22Rv1 (cell line): ENCODE measurements around the gene NDUFB4.
A peak's percentile ranks its signal among the peaks of the same experiment; 100 is the strongest.

Experiments
- H3K27ac ChIP-seq: fragments of 450-650 bp; 2 replicates; pipeline ENCODE4 v1.5.1; 2017
- ZFX ChIP-seq: fragments of 450-650 bp; IDR thresholded peaks from 2 replicates; pipeline ENCODE4 v1.6.1; 2017; ENCODE audit warnings: antibody characterized with exemption, borderline replicate concordance
- TF ChIP-seq, protein P1 (sequence below): fragments of 450-650 bp; IDR thresholded peaks from 2 replicates; pipeline ENCODE4 v1.5.1; 2017; ENCODE audit warnings: mild to moderate bottlenecking

Gene NDUFB4

DNA sequence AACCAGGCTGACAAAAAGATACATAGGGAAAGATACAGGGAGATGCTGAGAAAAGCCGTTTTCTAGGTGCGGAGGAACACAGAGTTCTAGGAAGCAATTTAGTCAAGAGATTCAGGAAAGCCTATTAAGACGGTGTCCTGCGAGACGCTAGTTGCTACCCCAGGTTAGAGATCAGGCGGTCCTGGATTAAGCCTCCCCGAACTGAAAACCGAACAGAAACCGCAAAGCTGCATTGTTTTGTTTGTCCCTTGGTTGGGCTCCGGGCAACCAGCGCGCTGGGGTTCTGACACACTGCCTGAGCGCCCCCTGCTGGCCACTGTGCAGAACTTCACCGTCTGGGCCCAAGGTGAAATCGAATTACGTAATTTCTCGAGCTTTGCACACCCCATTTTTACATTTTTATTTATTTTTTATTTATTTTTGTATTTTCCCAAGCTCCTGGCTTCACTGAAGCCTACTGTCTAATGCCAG is 37.3 kb upstream of the NDUFB4 start:
- TF ChIP-seq, protein P1, sequence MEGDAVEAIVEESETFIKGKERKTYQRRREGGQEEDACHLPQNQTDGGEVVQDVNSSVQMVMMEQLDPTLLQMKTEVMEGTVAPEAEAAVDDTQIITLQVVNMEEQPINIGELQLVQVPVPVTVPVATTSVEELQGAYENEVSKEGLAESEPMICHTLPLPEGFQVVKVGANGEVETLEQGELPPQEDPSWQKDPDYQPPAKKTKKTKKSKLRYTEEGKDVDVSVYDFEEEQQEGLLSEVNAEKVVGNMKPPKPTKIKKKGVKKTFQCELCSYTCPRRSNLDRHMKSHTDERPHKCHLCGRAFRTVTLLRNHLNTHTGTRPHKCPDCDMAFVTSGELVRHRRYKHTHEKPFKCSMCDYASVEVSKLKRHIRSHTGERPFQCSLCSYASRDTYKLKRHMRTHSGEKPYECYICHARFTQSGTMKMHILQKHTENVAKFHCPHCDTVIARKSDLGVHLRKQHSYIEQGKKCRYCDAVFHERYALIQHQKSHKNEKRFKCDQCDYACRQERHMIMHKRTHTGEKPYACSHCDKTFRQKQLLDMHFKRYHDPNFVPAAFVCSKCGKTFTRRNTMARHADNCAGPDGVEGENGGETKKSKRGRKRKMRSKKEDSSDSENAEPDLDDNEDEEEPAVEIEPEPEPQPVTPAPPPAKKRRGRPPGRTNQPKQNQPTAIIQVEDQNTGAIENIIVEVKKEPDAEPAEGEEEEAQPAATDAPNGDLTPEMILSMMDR, result peak; percentile 95
- no peak for TF ChIP-seq ZFX
- H3K27ac ChIP-seq, result no peak overlapping the region

DNA sequence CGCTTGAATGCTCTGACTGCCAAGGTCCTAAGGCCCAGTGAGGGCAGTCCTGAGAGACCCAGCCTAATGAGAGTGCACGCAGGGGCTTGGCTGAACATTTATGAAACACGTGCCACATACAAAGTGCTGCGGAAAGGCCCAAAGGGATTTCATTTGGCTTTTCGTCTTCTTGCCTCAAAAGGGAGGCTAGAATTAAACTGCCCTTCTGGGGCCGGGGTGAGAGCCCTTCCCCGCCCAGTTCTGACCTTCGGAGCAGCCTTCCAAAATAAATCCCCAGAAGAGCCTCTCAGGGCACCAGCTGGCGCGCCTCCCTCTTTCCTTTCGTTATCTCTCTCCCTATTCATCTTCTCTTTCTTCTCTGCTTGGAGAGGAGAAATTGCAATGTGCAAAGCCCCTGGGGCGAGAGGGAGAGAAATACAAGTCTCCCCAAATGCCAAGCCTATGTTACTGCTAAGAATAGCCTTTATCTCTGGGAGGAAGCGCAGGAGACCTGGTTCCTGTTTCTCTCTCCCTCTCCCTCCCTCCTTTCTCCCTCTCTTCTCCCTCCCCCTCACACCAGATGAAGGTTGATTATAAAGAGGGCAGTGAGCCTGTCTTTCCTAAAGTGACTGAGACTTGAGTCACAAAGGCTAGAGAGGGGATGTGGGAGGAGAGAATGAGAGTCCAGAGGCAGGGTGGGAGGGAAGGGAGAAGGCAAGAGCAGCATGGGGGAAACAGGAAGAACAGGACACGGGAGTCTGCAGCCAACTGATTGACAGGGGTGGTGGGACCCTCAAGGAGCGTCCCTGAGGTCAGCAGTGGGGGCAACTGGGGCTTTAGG is 36.7 kb upstream of the NDUFB4 start:
- TF ChIP-seq, protein P1, result peak; percentile 68
- TF ChIP-seq ZFX, result no peak
- no peak overlapping the region for H3K27ac ChIP-seq

DNA sequence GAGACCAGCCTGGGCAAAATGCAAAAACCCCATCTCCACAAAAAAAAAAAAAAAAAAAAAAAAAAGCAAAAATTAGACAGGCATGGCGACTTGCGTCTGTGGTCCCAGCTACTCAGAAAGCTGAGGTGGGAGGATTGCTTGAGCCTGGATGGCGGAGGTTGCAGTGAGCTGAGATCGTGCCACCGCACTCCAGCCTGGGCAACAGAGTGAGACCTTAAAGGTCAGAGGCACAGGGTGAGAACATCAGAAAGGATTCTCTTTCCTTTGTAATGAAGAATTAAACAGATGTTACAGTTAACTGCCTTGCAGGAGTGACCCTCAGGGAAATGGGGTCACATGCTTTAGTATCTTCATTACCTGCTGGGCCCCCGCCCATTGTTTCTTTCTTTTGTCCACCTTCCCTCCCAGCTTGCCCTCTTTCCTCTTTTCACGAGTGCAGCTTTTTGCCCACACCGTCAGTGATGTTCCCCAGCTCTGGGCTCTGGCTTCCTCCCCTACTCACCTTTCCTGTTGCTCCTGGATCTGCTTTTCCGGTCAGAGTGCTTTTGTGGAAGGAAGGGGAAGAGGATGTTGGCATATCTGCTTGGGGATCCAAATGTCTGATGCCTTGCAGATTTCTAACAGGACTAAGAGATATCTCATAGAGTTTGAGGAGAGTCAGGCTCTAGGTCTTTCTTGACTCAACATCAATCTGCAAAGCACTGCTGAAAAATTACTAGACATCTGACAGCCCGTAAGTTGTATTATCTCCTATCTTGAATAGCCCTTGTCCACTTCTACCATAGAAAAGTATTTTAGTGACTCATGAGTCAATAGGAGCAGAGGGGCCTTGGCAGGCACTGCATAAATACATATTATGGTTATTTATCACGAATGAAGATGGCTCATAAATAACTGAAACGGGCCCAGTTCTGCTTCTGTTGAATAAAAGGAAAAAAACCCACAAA is 35.6 kb upstream of the NDUFB4 start:
- TF ChIP-seq, protein P1, result no peak
- no peak for TF ChIP-seq ZFX
- no peak overlapping the region for H3K27ac ChIP-seq

DNA sequence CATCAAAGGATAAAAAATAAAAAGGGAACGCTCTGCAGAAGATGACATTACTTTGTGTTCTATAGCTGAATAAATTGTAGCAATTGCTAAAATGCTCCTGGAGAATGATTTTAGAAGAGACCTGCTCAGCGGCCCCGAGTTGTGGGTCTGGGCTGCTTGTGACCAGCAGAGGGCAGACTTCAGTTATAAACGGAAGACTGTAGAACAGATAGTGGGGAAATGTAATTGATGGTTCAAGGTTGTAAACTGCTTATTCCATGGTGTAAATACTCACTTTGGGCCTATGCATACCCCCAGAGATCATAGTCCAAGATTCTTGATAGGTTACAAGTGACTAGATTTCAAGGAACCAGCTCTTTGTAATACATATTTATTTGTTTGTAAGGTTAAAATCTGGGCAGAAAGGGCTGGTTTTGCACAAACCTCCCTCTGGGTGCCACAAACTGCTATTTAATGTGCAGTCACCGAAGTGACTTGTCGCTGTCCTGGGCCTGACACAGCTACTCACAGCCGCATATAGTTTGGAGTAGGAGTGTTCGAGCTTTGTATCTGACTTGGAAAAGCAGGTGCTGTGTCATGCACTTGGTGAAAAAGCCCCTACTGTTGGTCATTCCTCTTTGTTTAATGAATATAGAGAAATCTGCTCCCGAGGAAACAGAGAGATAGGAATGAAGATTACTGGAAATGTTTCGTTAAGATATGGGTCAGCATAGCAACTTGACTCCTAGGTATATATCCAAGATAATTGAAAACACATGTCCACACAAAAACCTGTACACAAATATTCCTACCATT is 34.7 kb upstream of the NDUFB4 start:
- TF ChIP-seq ZFX, result no peak
- TF ChIP-seq, protein P1, result peak; percentile 86
- H3K27ac ChIP-seq, result no peak overlapping the region

DNA sequence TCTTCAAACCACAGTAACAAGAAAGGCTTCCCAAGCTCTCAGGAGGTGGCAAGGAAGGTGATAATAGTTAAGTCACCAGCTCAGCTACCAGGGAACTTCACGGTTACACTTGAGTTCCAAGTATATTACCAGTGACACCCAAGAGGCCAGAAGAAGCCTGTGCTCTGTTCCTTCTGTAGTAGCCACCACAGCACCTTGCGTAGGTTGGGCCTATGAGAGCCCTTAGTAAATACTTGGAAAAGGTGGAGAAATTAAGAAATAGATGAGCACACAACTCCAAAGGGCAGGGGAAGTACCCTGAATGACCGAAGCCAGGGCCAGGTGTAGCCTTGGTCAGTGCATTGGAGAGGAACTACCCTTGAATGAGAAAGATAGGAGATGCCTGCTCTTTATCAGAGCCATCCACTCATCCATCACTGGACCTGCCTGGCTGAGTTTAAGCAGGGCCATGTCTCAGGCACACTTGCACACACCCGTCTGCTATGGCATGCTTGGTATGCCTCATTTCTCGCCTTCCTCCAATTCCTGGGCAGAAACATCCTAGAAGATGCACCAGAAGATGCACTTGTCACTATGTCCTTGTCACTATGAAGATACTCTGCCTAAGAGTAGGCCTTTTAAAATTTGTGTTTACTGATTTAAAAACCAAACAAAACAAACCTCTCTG is 32.6 kb upstream of the NDUFB4 start:
- TF ChIP-seq, protein P1, result no peak
- no peak for TF ChIP-seq ZFX
- no peak overlapping the region for H3K27ac ChIP-seq

DNA sequence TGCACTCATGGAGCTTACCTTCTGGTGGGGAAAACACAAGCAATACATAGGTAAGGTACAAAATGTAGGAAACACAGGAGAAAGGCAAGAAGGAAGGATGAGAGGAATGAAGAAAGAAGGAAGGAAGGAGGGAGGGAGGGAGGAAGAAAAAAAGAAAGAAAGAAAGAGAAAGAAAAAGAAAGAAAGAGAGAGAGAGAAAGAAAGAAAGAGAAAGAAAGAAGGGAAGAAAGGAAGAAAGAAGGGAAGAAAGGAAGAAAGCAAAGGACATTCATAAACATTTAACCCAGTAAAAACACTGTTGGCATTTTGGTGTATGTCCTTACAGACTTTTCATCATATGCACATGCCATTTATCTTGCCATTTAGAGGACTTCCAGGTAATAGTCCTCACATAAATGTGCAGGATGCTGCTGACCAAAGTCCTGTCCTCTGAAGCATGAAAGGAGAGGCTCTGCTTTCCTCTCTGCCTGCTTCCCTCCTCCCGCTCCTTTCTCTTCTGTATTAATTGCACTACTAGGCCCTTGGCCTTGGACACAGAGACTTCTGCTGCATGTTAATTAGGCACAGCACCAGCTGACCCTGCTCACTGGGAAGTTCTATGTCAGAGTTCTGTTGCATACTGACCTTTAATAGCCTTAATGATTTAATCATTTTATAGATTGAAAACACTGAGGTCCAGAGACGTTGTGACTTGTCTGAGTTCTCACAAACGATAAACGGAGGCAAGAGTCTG is 29.7 kb upstream of the NDUFB4 start:
- no peak for TF ChIP-seq ZFX
- TF ChIP-seq, protein P1, result no peak

More for the DNA sequence above, 29.7 kb upstream of the NDUFB4 start:
- H3K27ac ChIP-seq, result peak overlapping the region; percentile 75
